MG63 (cell line): ENCODE measurements around the gene KIF3A. TPM values are rescaled to one million over a fixed set of nuclear protein-coding genes. Genes with fewer than 3 reads are reported as not detected.

Source experiments
- DNase-seq: peaks from one replicate; pipeline ENCODE4 v3.0.0-alpha.2; 2020
- H3K27me3 ChIP-seq: fragments of 250-450 bp; sonication (Bioruptor Pico); 2 replicates; pipeline ENCODE4 v1.5.1; 2020; ENCODE audit warnings: mild to moderate bottlenecking, moderate library complexity
- H3K36me3 ChIP-seq: fragments of 250-450 bp; sonication (Bioruptor Pico); 2 replicates; pipeline ENCODE4 v1.5.1; 2020; ENCODE audit warnings: mild to moderate bottlenecking, moderate library complexity
- H3K4me3 ChIP-seq: fragments of 250-450 bp; sonication (Bioruptor Pico); 2 replicates; pipeline ENCODE4 v1.5.1; 2020; ENCODE audit warnings: mild to moderate bottlenecking, moderate library complexity
- H3K9me3 ChIP-seq: fragments of 250-450 bp; sonication (Bioruptor Pico); 2 replicates; pipeline ENCODE4 v1.5.1; 2020; ENCODE audit warnings: mild to moderate bottlenecking, moderate library complexity
- total RNA-seq: library from RNA; depleted of rRNA; stranded (reverse); fragments of >200 nt; shearing (Covaris generic); gene quantifications from 2 replicates; pipeline ENCODE4 v1.2.3, GENCODE V29; 2014; ENCODE audit warnings: low replicate concordance

KIF3A gene
- total RNA-seq, 1 experiment from 2014 or later: 5.3 TPM

DNA sequence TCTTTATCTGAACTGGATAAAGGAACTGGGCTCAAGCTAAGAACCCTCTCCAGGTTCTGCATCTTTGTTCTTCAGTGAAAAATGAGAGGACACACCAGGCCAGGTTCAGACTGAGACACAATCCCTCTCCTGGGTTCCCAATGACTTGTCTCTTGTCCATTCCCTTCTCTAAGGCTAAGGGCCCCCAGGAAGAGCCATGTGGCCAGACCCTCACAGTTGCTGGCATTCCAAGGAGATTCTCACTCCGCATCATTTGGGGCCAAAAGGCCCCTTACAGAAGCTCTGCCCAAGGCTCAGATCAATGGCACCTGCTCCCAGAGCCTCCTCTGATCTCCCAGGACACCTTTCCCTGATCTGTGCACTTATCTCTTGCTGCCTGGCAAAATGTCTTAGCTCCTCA, 58.6 kb downstream of the KIF3A start:
- no peak for DNase-seq
- H3K9me3 ChIP-seq: no peaks in the 10 kb centered on the region
- H3K4me3 ChIP-seq: no peak overlapping the region
- H3K27me3 ChIP-seq: no peaks in the 10 kb centered on the region
- no peaks in the 10 kb centered on the region for H3K36me3 ChIP-seq

DNA sequence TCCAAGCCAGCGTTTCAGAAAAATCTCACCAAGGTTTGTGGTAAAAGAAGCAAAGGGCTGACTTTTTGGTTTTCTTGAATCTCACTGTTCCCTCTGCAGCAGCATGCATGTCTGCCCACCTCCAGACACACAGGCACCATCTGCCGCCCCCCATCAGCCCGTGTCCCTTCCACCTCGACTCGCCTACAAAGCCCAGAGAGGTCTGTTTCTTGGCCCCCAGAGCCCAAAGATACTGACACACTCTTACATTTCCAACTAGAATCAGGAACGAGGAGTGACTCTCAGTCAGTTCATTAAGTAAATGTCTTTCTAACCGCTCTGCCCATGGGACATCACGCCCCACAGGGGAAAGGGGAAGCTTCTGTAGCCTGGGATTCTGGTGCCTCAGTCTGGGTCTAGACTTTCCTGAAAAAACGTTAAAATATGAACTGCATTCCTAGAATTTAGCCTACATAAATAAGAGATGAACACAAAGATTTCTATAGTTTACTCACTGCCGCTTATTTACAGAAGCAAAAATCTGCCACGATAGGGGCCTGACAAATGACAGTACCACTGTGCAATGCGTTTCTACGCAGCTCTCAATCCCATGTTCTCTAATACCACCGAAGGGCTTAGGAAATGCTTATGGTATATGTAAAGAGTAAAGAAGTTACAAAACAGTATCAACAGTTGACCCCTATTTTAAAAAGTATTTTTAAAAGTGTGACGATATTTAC, 59.5 kb downstream of the KIF3A start:
- Histone ChIP-seq H3K9me3 (no peaks in the 10 kb centered on the region), H3K27me3 (no peaks in the 10 kb centered on the region), H3K4me3 (no peak overlapping the region), H3K36me3 (no peaks in the 10 kb centered on the region)
- no peak for DNase-seq

DNA sequence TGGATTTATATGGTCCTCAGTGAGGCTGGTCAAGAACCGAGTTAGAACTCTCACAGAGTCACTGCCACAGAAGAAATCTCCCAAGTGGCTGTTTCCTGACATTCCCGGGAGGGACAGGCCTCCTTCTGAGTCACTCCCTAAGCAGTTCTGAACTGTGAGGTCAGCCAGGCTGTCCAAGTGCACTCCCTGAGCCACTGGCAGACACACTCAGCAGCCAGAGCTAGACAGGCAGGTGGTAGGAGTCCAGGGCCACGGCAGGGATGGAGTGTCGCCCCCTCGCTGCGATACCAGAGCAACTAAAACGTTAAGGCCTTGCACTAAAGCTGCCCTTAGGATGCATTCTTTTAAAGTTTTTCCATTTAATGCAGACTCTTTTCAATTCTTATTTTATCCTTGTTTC, 60.2 kb downstream of the KIF3A start:
- Histone ChIP-seq H3K4me3 (no peak overlapping the region), H3K36me3 (no peaks in the 10 kb centered on the region), H3K9me3 (no peaks in the 10 kb centered on the region), H3K27me3 (no peaks in the 10 kb centered on the region)
- peak; percentile 98 for DNase-seq

DNA sequence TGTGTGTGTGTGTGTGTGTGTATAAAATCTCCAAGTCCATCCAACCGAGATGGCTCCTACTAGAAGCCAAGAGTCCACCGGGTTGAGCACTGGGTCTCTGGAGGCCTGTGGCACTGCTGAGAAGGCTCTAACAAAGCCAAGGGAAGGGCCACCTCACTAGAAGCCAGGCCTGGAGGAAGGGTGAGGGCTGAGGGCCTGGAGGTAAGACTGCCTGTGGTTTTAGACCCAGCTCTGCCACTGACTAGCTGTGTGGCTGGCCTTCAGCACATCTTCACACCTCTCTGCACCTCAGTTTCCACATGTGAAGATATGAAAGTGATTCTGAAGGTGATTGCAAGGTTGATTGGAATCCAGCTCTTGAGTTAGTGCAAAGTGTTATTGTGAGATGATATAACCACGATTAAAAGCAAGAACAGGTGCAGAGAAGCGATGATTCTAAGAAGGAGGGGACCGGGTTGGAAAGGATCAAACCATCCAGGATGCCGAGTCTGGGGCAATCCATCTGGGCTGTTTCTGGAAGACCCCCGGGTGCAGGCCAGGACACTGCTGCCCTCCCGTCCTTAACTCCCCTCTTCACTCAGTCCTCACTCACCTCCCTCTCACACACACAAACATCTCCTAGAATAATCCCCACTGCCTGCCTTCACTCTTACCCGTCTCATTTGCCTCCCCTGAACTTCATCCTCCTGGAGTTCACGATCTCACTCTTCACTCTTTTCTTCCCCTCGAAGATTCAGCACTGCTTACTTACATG, 61.2 kb downstream of the KIF3A start:
- Histone ChIP-seq H3K9me3 (no peaks in the 10 kb centered on the region; the same call in 1 of the 2 replicates), H3K36me3 (no peaks in the 10 kb centered on the region), H3K27me3 (no peaks in the 10 kb centered on the region), H3K4me3 (no peak overlapping the region)
- no peak for DNase-seq

DNA sequence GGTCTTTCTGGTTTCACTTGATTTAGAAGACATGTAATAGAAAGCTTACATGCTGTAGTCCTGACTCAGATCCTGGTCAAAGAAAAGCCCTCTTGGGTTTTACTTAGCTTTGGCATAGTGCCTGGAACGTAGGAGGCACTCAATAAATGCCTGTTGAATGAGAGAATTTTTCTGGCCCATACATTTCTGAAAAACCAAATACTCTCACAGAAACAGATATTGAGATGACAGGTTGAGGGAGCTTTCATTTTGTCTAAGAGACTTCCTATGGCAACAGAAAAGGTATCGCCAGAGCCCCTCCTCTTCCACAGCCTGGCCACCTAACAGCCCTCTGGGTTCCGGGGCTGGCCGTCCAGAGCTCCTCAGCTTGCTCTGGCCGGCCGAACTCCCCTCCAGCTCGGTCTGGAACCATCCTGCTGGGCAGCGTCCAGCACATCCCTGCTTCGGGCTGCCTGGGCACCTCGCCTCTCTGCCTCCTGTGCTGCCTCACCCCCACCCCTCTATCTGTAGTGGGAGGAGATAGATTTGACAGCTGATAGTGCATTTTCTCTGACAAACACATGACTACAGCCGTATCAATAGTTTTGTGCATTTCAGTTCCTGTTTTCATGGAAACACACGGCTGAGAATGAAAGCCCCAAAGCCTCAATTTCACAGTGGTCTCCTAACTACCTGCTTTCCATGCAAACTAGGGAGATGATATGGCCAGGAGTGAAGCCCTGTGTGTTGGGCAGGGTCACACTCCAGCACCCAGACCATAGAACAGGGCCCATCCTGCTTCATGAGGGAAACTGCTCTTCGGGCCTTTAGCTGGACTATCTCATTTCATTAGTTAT, 62.5 kb downstream of the KIF3A start:
- no peaks in the 10 kb centered on the region; the same call in 1 of the 2 replicates for H3K9me3 ChIP-seq
- H3K27me3 ChIP-seq: no peaks in the 10 kb centered on the region
- DNase-seq: peak; percentile 81
- H3K36me3 ChIP-seq: no peaks in the 10 kb centered on the region
- peak overlapping the region; percentile 37 for H3K4me3 ChIP-seq

DNA sequence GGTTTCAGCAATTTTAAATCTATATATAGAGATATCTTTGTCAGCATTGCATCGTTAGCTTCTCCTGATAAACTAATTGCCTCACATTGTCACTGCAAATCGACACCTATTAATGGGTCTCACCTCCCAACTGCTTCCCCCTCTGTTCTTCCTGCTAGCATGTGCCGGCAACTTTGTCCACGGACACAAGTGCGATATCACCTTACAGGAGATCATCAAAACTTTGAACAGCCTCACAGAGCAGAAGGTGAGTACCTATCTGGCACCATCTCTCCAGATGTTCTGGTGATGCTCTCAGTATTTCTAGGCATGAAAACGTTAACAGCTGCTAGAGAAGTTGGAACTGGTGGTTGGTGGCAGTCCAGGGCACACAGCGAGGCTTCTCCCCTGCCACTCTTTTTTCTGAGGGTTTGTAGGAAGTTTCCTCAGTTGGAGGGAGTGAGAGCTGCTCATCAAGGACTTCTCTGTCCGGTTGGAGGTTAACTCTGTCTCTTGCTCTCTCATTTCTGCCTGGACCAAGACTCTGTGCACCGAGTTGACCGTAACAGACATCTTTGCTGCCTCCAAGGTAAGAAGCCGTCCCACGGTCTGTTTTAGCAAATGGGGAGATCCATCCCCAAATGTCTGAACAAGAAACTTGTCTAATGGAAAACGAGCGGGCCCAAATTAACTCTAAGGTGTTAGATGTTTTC, 63.3 kb downstream of the KIF3A start, which contains the start of gene IL4:
IL4 (plus strand) TSS at position 51 of the 692 bp plus-strand sequence; CDS start at position 113, 62 bp downstream.
- no peaks in the 10 kb centered on the region for H3K36me3 ChIP-seq
- no peaks in the 10 kb centered on the region for H3K27me3 ChIP-seq
- peak within 1 kb of the TSS; percentile 37 for H3K4me3 ChIP-seq
- no peaks in the 10 kb centered on the region; the same call in 1 of the 2 replicates for H3K9me3 ChIP-seq
- DNase-seq: no peak

DNA sequence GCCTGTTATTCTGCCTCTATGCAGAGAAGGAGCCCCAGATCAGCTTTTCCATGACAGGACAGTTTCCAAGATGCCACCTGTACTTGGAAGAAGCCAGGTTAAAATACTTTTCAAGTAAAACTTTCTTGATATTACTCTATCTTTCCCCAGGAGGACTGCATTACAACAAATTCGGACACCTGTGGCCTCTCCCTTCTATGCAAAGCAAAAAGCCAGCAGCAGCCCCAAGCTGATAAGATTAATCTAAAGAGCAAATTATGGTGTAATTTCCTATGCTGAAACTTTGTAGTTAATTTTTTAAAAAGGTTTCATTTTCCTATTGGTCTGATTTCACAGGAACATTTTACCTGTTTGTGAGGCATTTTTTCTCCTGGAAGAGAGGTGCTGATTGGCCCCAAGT, 63.9 kb downstream of the KIF3A start:
- no peak overlapping the region for H3K4me3 ChIP-seq
- H3K9me3 ChIP-seq: no peaks in the 10 kb centered on the region; the same call in 1 of the 2 replicates
- H3K36me3 ChIP-seq: no peaks in the 10 kb centered on the region
- H3K27me3 ChIP-seq: no peaks in the 10 kb centered on the region
- DNase-seq: no peak

DNA sequence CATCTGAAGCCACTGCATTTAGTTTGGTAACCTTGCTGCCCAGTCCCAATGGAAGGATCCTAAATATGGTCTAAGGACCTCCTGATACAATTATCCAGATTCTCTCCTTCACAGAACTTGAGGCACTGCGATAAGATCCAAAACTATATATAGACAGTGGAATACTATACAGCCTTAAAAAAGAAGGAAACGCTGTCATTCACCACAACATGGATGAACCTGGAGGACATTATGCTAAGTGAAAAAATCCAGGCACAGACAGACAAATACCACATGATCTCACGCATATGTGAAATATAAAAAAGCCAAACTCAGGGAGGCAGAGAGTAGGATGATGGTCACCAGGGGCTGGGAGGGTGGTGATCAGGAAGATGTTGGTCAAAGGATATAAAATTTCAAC, 66.3 kb downstream of the KIF3A start:
- no peak for DNase-seq
- Histone ChIP-seq H3K9me3 (no peaks in the 10 kb centered on the region; the same call in 1 of the 2 replicates), H3K36me3 (no peaks in the 10 kb centered on the region), H3K4me3 (no peak overlapping the region), H3K27me3 (no peaks in the 10 kb centered on the region)

DNA sequence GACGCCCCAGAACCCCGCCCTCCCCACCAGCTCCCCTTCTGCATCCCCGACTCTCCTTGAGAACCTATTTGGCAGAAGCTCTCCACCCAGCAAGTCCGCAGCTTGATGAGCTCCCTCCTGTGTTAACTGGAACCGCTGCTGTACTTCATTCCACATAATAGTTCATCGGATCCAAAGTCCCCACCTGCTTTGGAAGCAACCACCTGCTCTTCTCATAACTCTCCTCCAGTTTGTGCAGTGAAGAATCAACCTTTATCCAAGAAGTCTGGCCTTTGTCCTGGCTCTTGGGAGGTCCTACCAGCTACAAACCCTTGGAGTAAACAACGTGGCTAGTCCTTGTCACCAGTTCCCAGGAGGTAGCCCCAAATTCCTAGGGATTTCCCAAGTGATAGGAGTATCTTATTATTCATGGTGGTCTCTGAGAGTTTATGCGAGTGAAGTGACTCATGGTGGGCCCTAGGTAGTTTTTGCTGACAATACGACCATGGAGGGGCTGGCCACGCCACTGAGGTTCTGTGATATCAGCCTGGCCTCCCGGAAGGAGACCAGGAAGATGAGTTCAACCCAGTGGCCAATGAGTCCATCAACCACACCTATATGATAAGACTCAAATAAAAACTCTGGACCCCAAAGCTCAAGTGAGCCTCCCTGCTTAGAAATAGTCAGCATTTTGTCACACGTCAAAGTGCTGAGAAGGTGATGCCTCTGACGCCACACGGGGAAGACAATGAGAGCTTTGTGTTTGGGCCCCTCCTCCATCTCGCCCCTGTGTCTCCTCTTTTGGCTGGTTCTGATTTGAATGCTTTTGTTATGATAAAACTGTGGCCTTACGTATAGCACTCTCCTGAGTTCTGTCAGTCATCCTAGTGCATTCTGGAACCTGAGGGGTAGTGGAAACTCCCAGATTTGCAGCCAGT, 67.1 kb downstream of the KIF3A start:
- DNase-seq: no peak
- no peak overlapping the region for H3K4me3 ChIP-seq
- no peaks in the 10 kb centered on the region for H3K36me3 ChIP-seq

DNA sequence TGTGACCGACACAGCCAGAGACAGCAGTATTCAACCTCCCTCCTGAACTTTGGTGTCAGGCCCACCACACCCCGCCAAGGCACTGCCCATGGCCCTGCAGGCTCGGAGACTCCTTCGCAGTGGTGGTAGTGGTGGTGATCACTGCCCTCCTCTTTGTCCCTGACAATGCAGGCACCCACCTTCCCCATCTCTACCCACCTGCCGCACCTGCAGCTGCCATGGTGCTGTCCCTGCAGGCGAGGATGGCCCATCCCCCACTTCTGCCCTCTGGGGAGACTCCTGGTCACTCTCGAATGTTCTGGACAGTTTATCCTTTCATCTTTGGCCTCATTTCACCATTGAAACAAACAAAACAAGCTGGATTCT, 67.9 kb downstream of the KIF3A start:
- Histone ChIP-seq H3K4me3 (no peak overlapping the region), H3K36me3 (no peaks in the 10 kb centered on the region)

More for the DNA sequence above, 67.1 kb downstream of the KIF3A start:
- no peaks in the 10 kb centered on the region; the same call in 1 of the 2 replicates for H3K9me3 ChIP-seq
- no peaks in the 10 kb centered on the region for H3K27me3 ChIP-seq

DNA sequence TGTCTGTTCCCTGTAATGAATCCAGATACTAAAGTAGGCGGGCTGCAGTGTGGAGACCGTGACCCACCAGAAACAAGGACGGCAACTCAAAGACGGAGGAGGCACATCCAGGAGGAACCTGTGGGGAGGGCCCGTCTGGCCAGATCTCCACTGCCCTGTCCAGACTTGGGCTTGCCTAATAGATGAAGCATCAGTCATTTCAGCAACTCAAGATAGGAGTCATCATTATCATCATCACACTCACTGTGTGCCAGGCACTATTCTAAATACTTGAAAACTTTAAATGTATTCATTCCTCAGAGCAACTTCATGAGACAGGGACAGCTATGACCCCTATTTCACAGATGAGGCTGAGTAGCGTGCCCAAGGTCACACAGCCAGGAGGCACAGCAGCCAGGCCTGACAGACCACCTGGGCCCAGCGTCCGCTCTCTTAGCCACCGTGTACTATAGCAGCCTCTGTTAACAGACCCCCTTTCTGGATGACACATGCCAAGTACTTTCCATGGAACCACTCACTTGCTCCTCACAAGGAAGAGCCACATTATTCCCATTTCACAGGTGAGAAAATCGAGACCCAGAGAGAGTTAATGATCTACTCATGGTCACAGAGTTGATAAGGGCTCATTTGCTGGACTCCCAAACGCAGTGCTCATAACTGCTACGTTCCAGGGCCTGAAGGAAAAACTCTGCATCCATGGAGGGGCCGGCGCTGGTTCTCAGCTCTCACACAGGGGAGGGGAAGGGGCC, 68.5 kb downstream of the KIF3A start:
- Histone ChIP-seq H3K9me3 (no peaks in the 10 kb centered on the region; the same call in 1 of the 2 replicates), H3K36me3 (no peaks in the 10 kb centered on the region), H3K4me3 (no peak overlapping the region), H3K27me3 (no peaks in the 10 kb centered on the region)
- DNase-seq: no peak

More for the DNA sequence above, 67.9 kb downstream of the KIF3A start:
- Histone ChIP-seq H3K27me3 (no peaks in the 10 kb centered on the region), H3K9me3 (no peaks in the 10 kb centered on the region; the same call in 1 of the 2 replicates)
- no peak for DNase-seq

DNA sequence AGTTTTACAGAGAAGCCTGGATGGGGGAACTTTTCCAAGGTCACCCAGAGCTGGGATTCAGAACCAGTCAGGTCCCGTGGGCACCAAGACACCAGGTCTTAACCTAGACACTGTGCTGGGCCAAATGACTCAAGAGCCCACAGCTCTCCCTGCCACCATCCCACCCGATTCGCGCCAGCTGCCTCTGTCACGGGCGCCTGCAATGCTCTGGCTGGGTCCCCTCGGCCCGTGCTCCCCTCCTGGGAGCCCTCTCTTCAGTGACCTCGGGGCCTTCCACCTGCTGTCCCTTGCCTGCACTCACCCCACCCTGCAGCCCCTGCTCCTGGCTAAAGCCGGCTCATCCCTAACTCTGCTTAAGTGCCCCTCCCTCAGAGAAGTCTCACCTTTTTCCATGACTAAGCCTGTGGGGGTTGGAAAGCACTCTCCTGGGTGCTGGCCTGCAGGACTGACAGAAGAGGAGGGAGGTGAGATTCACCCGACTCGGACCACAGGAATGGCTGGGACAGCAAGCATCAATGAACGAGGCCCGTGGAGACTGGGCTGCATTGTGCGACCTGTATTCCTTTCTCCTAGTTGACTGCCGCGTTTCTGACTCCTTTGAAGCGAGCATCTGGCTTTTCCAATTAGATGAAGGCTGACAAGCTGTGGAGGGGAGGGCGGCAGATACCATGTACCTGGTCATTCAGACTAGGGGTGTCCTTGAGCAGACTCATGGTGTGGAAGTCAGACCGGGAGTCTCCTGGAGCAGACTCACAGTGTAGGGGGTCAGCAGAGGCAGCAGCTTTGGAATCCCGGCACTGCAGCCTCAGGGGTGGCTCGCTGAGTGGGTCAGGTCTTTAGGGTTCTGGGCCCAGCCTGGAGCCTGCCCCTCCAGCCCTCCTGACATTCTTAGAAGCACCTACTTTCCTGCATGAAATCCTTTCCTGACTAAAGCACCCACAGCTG, 69.3 kb downstream of the KIF3A start:
- H3K4me3 ChIP-seq: no peak overlapping the region
- no peak for DNase-seq
- H3K36me3 ChIP-seq: no peaks in the 10 kb centered on the region
- H3K27me3 ChIP-seq: no peaks in the 10 kb centered on the region
- H3K9me3 ChIP-seq: no peaks in the 10 kb centered on the region; the same call in 1 of the 2 replicates

DNA sequence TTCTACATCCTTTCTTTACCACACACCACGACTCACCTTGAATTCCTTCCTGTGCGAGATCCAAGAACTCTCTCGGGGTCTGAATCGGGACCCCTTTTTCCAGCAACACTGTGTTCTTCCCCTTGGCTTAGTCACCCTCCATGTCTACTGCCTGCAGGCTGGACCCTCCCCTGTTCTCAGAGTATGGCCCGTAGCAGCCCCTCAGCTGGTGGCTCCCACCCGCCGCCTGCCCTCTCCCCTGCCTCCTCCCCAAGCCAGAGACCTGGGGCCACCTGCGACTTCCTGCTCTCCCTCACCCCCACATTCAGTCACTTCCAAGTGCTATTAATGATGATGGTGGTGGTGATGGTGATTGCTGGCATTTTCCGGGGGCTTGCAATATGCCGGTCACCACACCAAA, 70.0 kb downstream of the KIF3A start:
- DNase-seq: no peak
- H3K4me3 ChIP-seq: no peak overlapping the region
- H3K9me3 ChIP-seq: no peaks in the 10 kb centered on the region; the same call in 1 of the 2 replicates
- no peaks in the 10 kb centered on the region for H3K36me3 ChIP-seq
- H3K27me3 ChIP-seq: no peaks in the 10 kb centered on the region
